Measurements from ENCODE around the gene MAGI2. TPM values are rescaled to one million over a fixed set of nuclear protein-coding genes. Genes with fewer than 3 reads are reported as not detected.

Gene MAGI2
- total and polyA plus RNA-seq, 2 donors from 2014 or later = 4.4 to 9.0 TPM

- H3K27ac ChIP-seq (ENCODE audit: low read depth in 2 of 2, low read length in 2 of 2) = no peak overlapping the region
- DNase-seq (no peak), FAIRE-seq (peak; percentile 81)
- no peak for TF ChIP-seq CTCF (IDR thresholded peaks at IDR 0.05; ENCODE audit: borderline replicate concordance, extremely low read depth, insufficient read depth)
- H3K27me3 ChIP-seq (ENCODE audit: control insufficient read depth, insufficient read depth, low read length) = no peaks in the 10 kb centered on the region
- no peak overlapping the region for H3K9ac ChIP-seq (ENCODE audit: low read length in 3 of 3)
- intact Hi-C loops (cut with DNase I) = no loop called here
- no peaks in the 10 kb centered on the region for H3K9me3 ChIP-seq (ENCODE audit: control insufficient read depth in 2 of 3, insufficient read depth in 1 of 3, low read length in 3 of 3)
- no peaks in the 10 kb centered on the region for H3K36me3 ChIP-seq (ENCODE audit: control insufficient read depth in 2 of 3, insufficient read depth in 3 of 3, low read length in 3 of 3)
- no peak overlapping the region for H3K4me3 ChIP-seq (ENCODE audit: low read length in 3 of 3)
- H3K4me1 ChIP-seq (ENCODE audit: control insufficient read depth in 2 of 3, insufficient read depth in 2 of 3, low read depth in 1 of 3, low read length in 3 of 3) = peaks cover 0 to 5% (median 0%) of the 10 kb centered on the region in 3 donors
Observed at GRCh38 chr7:78151229-78151628, 1302.2 kb downstream of the MAGI2 start.

GRCh38 chr7:78149787-78150186 lies 1303.7 kb downstream of the MAGI2 start:
- no peak overlapping the region for H3K4me3 ChIP-seq (ENCODE audit: low read length in 3 of 3)
- no peaks in the 10 kb centered on the region for H3K9me3 ChIP-seq (ENCODE audit: control insufficient read depth in 2 of 3, insufficient read depth in 1 of 3, low read length in 3 of 3)
- no peaks in the 10 kb centered on the region for H3K36me3 ChIP-seq (ENCODE audit: control insufficient read depth in 2 of 3, insufficient read depth in 3 of 3, low read length in 3 of 3)
- H3K4me1 ChIP-seq (ENCODE audit: control insufficient read depth in 2 of 3, insufficient read depth in 2 of 3, low read depth in 1 of 3, low read length in 3 of 3) = peaks cover 0 to 5% (median 0%) of the 10 kb centered on the region in 3 donors
- FAIRE-seq (no peak), DNase-seq (no peak)
- H3K9ac ChIP-seq (ENCODE audit: low read length in 3 of 3) = no peak overlapping the region
- intact Hi-C loops (cut with DNase I) = no loop called here
- H3K27me3 ChIP-seq (ENCODE audit: control insufficient read depth, insufficient read depth, low read length) = no peaks in the 10 kb centered on the region
- no peak for TF ChIP-seq CTCF (IDR thresholded peaks at IDR 0.05; ENCODE audit: borderline replicate concordance, extremely low read depth, insufficient read depth)
- no peak overlapping the region for H3K27ac ChIP-seq (ENCODE audit: low read depth in 2 of 2, low read length in 2 of 2)

GRCh38 chr7:78148166-78148894 lies 1305.1 kb downstream of the MAGI2 start:
- no peak for TF ChIP-seq CTCF (IDR thresholded peaks at IDR 0.05; ENCODE audit: borderline replicate concordance, extremely low read depth, insufficient read depth)
- no peaks in the 10 kb centered on the region for H3K27me3 ChIP-seq (ENCODE audit: control insufficient read depth, insufficient read depth, low read length)
- FAIRE-seq = no peak
- no peaks in the 10 kb centered on the region for H3K36me3 ChIP-seq (ENCODE audit: control insufficient read depth in 2 of 3, insufficient read depth in 3 of 3, low read length in 3 of 3)
- H3K9me3 ChIP-seq (ENCODE audit: control insufficient read depth in 2 of 3, insufficient read depth in 1 of 3, low read length in 3 of 3) = no peaks in the 10 kb centered on the region
- intact Hi-C loops (cut with DNase I) = no loop called here
- H3K4me3 ChIP-seq (ENCODE audit: low read length in 3 of 3) = no peak overlapping the region
- no peak overlapping the region for H3K27ac ChIP-seq (ENCODE audit: low read depth in 2 of 2, low read length in 2 of 2)
- no peak overlapping the region for H3K9ac ChIP-seq (ENCODE audit: low read length in 3 of 3)
- H3K4me1 ChIP-seq (ENCODE audit: control insufficient read depth in 2 of 3, insufficient read depth in 2 of 3, low read depth in 1 of 3, low read length in 3 of 3) = peaks cover 0 to 5% (median 0%) of the 10 kb centered on the region in 3 donors
- DNase-seq = no peak
